ENCODE measurements around the gene IL17RC.
"Not testable (repeated sequence)": the region's sequence is repeated elsewhere in the genome, so short reads cannot be mapped to it uniquely, and the experiment has no call there.

Gene IL17RC

DNA sequence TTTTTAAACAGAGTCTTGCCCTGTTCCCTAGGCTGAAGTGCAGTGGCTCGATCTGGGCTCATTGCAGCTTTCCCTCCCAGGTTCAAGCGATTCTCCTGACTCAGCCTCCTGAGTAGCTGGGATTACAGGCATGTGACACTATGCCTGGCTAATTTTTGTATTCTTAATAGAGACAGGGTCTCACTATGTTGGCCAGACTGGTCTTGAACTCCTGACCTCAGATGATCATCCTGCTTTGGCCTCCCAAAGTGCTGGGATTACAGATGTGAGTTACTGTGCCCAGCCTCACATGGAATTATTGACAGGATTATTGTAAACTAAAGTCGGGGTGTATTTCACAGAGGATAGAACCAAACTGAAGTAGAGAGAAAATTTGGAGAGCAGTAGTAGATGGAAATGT lies 21.2 kb upstream of the IL17RC start:
- DNase-seq: not testable (repeated sequence)

GRCh38 chr3:9896755-9897407 lies 20.0 kb upstream of the IL17RC start:
- DNase-seq: not testable (repeated sequence)

- DNase-seq: no peak
These were observed 19.2 kb upstream of the IL17RC start for GRCh38 chr3:9897408-9898372.

- DNase-seq: no peak
These were observed 18.2 kb upstream of the IL17RC start for GRCh38 chr3:9898467-9899241.

DNA sequence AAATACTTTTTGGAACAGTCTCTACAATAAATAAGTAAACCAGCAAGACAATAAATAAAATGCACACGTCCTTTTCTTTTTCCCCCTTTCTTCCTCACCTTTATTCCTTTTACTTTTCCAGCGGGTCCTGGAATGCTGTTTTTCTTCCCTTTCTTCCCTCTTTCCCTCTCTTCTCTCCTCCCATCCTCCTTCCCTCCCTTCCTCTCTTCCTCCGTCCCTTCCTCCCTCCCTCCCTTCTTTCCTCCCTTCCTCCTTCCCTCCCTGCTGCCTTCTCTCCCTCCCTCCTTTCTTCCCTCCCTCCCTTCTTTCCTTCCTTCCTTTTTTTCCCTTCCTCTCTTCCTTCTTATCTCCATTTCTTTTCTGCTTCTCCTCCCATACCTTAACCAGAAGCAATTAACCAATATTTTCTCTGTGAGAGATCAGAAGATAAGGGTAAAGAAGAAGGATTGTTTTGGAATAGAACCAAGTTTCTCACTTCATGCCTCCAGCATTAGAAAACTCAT lies 17.6 kb upstream of the IL17RC start:
- DNase-seq: no peak

DNA sequence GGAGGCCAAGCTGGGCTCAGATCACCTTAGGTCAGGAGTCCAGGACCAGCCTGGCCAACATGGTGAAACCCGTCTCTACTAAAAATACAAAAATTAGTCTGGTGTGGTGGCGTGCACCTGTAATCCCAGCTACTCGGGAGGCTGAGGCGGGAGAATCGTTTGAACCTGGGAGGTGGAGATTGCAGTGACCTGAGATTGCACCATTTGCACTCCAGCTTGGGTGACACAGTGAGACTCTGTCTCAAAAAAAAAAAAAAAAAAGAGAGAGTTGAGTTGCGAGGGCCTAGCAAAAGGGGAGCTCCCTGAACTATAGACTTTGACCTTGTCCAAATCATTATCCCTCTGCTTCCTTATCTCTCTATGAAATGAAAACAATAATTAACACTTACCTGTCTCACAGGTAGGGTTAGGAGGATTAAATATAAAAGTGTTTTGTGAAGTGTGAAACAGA lies 15.9 kb upstream of the IL17RC start:
- not testable (repeated sequence) for DNase-seq

DNA sequence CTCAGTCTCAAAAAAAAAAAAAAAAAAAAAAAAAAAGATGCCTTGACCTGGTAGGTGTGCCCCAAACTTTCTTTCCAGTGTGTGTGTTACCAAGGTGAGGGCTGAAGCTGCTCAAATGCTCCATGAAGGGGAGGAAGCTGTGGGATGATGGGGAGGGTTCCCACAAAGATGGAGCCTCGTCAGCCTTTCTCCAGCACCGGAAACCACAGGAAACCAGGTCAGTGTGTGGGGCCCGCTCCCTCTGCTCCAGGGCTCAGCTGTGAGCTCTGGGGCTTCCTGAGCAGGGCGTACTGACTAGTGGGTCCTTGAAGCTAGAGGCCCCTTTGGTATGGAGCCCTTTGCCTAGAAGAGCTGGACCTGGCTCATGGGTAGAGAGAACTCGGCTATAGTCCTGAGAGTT lies 14.9 kb upstream of the IL17RC start:
- DNase-seq: no peak

- no peak for DNase-seq
These were observed 14.3 kb upstream of the IL17RC start, which contains the start of gene IL17RE for GRCh38 chr3:9902372-9903237. TSS of gene IL17RE (plus strand) at chr3:9902848. CDS start at chr3:9902933, 85 bp downstream.

DNA sequence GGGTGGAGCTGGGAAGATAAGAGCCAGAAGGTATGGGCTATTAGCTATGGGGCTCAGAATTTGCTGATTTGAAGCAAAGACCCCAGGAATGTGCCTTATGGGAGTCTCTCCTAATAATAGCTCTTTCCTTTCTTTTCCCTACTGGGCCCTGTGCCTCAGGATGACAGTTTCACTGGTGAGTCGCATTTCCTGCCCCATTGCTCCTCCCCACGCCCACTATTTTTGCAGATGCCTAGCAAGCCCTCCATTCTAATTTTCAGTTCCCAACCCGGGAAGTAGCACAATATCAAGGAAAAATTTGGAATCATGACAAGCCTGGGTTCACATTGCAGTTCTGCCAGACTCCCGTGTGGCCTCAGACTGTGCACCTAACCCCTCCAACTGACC lies 13.7 kb upstream of the IL17RC start:
- DNase-seq: no peak

- no peak for DNase-seq
These were observed 13.0 kb upstream of the IL17RC start for GRCh38 chr3:9903904-9904303.

- no peak for DNase-seq
These were observed 10.4 kb upstream of the IL17RC start for GRCh38 chr3:9906480-9906879.

DNA sequence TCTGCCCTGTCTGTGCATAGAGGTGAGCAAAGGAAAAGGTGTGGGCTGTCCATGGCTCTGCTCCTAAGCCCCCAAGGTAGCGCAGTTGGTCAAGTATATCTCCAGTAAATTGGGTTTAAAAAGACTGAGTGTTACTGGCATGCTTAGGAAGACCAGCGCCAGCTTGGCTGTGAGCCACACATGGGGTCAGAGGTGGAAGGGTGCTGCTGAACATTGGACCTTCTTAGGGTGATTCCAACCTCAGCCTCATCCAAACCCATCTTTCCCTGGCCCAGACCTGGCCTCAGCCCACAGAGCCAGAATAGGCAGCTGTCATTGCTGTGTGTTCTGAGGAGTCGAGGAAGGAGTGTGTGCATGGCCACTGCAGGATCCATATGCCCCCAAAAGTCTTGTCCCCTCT lies 8.6 kb upstream of the IL17RC start:
- no peak for DNase-seq

DNA sequence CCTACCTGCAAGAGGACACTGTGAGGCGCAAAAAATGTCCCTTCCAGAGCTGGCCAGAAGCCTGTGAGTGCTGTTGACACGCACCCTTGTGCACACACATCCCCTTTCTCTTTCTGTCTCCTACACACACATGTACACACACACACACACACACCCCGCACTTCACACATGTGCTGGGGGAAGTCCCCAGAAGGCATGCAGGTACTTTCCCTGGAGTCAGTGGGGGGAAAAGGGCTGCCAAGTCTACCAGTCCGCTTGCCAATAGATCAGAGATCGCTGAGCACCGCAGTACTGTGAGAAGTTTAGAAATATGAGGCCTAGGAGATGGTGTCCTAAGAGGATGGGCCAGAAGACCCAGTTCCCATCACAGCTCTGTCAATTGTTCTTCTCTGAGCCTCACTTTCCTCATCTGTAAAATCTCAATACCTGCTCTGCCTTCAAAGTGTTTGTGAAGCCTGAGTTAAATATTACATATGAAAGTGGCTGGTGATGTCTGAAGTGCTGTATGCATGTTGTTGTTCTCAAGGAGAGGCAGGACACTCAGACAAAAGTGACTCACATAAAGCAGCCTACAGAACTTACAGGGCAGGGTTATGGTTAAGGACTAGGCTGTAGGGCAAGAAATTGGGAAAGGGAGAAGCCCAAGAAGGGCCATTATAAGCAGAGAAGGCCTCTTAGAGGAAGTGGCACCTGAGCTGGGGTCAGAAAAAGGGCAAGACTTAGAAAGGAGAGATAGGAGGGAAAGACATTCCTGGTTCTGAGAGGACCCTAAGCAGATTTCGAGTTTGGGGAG lies 7.5 kb upstream of the IL17RC start:
- no peak for DNase-seq

GRCh38 chr3:9911863-9912262 lies 5.0 kb upstream of the IL17RC start:
- no peak for DNase-seq

DNA sequence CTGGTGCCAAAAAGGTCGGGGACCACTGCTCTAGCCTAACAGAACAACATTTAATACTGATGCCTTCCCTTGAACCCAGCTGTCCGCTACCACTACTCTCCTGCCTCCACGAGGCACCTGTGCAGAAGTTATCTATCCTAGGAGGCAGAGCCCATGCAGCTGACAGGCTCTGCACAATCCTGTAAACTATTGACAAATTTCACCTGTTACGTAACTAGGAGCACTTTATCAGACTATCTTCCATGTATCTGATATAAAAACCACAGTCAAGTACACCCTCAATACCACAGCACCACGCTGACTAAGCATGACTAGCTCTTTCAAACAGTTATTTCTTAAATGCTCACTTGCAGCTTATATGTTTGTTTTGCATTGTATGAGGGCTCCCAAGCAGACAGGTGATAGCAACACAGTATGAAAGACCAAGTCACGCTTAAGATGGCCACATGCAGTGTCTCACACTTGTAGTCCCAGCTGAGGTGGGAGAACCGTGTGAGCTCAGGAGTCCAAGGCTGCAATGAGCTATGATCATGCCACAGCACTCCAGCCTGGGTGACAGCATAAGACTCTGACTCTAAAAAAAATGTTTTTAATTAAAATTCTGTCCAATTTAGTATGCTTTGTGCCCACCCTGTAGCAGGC lies 4.5 kb upstream of the IL17RC start:
- no peak for DNase-seq

- DNase-seq: no peak
These were observed 3.3 kb upstream of the IL17RC start for GRCh38 chr3:9913601-9914000.

DNA sequence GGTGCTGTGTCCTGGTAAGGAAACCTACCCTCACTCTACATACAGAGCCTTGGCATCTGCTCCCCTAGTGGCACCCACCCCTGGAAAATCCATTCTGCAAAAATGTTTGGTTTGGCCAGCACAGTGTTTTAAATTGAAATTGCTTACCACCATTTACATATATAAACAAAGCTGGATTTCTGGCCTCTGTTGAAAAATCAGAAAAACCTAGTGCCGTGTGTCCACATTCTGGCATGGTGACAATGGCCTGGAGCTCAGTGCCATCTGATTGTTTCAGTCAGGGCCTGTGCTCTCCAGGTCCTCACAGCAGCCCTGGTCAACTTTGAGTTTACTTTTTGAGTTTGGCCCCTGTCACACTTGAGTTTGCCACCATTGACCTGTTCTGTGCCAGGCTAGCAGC lies 2.9 kb upstream of the IL17RC start:
- DNase-seq: no peak

DNA sequence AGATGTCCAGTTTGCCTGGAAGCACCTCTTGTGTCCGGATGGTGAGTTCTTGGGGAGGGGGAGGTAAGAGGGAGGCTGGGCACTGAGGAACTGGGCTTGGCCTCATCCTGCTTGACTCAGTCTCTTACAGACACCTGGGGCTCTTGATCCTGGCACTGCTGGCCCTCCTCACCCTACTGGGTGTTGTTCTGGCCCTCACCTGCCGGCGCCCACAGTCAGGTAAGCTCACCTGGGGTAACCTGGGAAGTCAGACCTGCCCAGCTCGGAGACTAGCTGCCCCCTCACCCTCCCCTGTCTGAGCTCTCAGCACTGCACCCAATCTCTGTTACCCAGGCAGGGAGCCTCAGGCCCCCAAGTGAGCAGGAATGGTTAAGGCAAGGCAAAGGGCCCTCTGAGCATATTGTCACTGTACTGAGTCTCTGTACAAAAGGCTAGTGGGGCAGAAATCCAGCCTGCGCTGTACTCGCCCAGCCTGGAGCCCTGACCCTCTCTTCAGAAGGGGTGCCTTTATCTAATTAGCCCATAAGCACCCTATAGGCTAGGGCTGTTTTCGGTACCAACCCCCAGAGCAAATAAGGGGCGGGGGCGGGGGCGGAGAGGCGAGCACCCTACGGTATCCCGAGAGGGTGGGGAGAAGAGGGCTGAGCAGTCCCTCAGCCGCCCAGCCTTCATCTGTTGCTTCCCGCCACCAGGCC lies 2.2 kb upstream of the IL17RC start:
- DNase-seq: no peak

DNA sequence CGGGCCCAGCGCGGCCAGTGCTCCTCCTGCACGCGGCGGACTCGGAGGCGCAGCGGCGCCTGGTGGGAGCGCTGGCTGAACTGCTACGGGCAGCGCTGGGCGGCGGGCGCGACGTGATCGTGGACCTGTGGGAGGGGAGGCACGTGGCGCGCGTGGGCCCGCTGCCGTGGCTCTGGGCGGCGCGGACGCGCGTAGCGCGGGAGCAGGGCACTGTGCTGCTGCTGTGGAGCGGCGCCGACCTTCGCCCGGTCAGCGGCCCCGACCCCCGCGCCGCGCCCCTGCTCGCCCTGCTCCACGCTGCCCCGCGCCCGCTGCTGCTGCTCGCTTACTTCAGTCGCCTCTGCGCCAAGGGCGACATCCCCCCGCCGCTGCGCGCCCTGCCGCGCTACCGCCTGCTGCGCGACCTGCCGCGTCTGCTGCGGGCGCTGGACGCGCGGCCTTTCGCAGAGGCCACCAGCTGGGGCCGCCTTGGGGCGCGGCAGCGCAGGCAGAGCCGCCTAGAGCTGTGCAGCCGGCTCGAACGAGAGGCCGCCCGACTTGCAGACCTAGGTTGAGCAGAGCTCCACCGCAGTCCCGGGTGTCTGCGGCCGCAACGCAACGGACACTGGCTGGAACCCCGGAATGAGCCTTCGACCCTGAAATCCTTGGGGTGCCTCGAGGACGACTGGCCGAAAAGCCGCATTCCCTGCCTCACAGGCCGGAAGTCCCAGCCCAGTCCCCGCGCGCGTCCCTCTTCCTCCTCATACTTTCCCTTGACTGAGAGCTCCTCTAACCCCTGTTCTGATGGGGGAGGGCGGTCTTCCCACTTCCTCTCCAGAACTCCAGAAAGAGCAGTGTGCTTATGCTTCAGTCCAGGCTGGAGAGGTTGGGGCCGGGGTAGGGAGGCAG lies 1.4 kb upstream of the IL17RC start:
- DNase-seq: no peak
